HepG2 (cell line): ENCODE data around the gene SLCO4A1. TPM values are rescaled to one million over a fixed set of nuclear protein-coding genes. Genes with fewer than 3 reads are reported as not detected.

Source experiments
- ARID2 ChIP-seq: sonication (generic); formaldehyde crosslinking; IDR thresholded peaks from 2 replicates; pipeline ENCODE4 v1.8.1; 2022; ENCODE audit warnings: mild to moderate bottlenecking, missing genetic modification reagents, borderline replicate concordance
- DNMT3B ChIP-seq: conservative IDR thresholded peaks from 2 replicates; pipeline ENCODE4 v1.6.1; 2016; ENCODE audit warnings: missing biosample characterization, control low read depth
- DZIP1 ChIP-seq: sonication (generic); formaldehyde crosslinking; IDR thresholded peaks from 2 replicates; pipeline ENCODE4 v1.5.0; 2020; ENCODE audit warnings: mild to moderate bottlenecking, missing genetic modification reagents
- GATAD1 ChIP-seq: IDR thresholded peaks from 2 replicates; pipeline ENCODE4 v1.6.1; 2016; ENCODE audit warnings: missing genetic modification reagents, missing compliant biosample characterization
- GTF2F1 ChIP-seq: fragments of 150-350 bp; IDR thresholded peaks from 2 replicates; pipeline ENCODE4 v1.6.1; 2014; ENCODE audit warnings: low read length
- THAP8 ChIP-seq: sonication (generic); formaldehyde crosslinking; IDR thresholded peaks from 2 replicates; pipeline ENCODE4 v1.5.1; 2020; ENCODE audit warnings: missing genetic modification reagents, mild to moderate bottlenecking, borderline replicate concordance
- UBTF ChIP-seq: sonication (generic); formaldehyde crosslinking; IDR thresholded peaks from 2 replicates; pipeline ENCODE4 v1.4.0; 2020; ENCODE audit warnings: mild to moderate bottlenecking, missing genetic modification reagents
- ZBTB20 ChIP-seq: sonication (generic); formaldehyde crosslinking; IDR thresholded peaks from 2 replicates; pipeline ENCODE4 v1.8.1; 2023; ENCODE audit warnings: missing genetic modification reagents, low read depth, mild to moderate bottlenecking, borderline replicate concordance
- ZBTB40 ChIP-seq, 2 experiments: fragments of 450-650 bp in 1 of 2; sonication (generic) in 1 of 2; formaldehyde crosslinking in 1 of 2; IDR thresholded peaks; 2 replicates each; pipeline versions ENCODE4 v1.6.1 to v1.8.0; 2016 to 2022; ENCODE audit warnings: antibody characterized with exemption in 1 of 2, mild to moderate bottlenecking in 1 of 2, missing genetic modification reagents in 1 of 2
- ZNF44 ChIP-seq: sonication (generic); formaldehyde crosslinking; IDR thresholded peaks from 2 replicates; pipeline ENCODE4 v1.5.1; 2020; ENCODE audit warnings: mild to moderate bottlenecking, missing genetic modification reagents
- ZNF510 ChIP-seq: sonication (generic); formaldehyde crosslinking; IDR thresholded peaks from 2 replicates; pipeline ENCODE4 v1.4.0; 2020; ENCODE audit warnings: low read depth, mild to moderate bottlenecking, missing genetic modification reagents
- ZNF879 ChIP-seq: sonication (generic); formaldehyde crosslinking; IDR thresholded peaks from 2 replicates; pipeline ENCODE4 v1.8.1; 2023; ENCODE audit warnings: missing genetic modification reagents
- polyA plus RNA-seq, 8 experiments: library from polyadenylated mRNA; depleted of rRNA in 3 of 8; stranded (reverse) in 7 of 8; unstranded in 1 of 8; fragments of >200 nt; fragmentation: Illumina TruSeq in 4 of 8; extraction: Trizol in 4 of 8; gene quantifications; 2 replicates each; pipeline versions ENCODE4 v1.2.1 to v1.2.3, GENCODE V29; 2011 to 2016; ENCODE audit warnings: low read depth in 4 of 8, missing spikeins in 1 of 8, mixed read lengths in 1 of 8; ENCODE audit not compliant: insufficient read depth in 1 of 8
- total RNA-seq, 5 experiments: library from RNA; depleted of rRNA; stranded (reverse); fragments of >200 nt; fragmentation: Illumina TruSeq; extraction: Trizol; gene quantifications; 2 replicates each; pipeline ENCODE4 v1.2.3, GENCODE V29; 2016; ENCODE audit warnings: low read depth in 1 of 5

SLCO4A1 gene
- total and polyA plus RNA-seq, 2 of the 13 experiments (the other 11 are each of a cell fraction or from before 2014, with no cell fraction given), result 55.5 to 112 TPM

DNA sequence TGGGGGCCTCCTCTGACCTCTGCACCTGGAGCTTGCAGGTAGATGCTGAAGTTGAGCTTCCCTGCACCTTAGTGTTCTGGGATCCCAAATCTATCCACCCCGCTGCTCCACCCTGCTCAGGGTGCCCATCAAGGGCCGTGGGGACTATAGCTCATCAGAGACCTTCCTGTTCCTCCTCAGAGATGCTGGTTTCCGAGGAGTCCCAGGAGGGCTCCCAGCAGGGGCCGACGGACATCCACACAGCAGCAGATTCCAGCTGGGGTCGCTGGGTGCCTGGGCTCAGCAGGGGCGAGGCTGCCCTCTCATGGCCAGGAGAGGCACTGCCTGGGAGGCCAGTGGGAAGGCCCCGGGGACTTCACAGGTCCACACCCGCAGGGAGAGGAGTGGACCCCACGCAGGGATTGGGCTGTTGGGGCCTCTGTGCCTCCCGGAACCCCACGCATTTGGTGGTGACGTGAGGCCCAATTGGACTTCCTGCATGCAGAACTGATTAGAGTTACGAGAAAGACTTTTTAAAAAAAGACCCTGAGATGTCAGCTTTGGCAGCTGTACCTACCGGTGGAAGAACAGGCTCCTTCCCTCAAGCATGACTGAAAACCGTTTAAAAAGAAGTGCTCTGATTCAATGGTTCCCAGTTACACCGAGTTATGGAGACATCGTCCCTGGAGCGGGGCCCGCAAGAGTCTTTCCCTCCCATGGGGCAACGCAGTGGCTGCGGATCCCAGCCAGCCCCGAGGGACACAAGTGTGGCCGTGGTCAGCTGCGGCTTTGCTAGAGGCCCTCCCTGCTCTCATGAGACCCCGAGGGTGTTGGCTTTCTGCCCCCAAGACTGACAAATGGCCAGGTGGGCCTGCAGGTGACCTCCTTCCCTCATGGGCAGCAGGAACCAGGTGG is 25.3 kb upstream of the SLCO4A1 start (continued):
- peak; percentile 78 for TF ChIP-seq DZIP1 (CRISPR knock-in tag)
- TF ChIP-seq ARID2 (CRISPR knock-in tag), result no peak
- no peak for TF ChIP-seq ZNF879 (CRISPR knock-in tag)
- TF ChIP-seq ZBTB40 (IDR thresholded peaks at IDR 0.05), result no peak
- TF ChIP-seq ZBTB40 (CRISPR knock-in tag; IDR thresholded peaks at IDR 0.05), result 0 out of 2 replicates have a peak, but pooled peaks have one; percentile 10
- TF ChIP-seq ZNF44 (CRISPR knock-in tag), result no peak
- TF ChIP-seq ZNF510 (CRISPR knock-in tag), result no peak
- TF ChIP-seq DNMT3B (CRISPR knock-in tag), result no peak
- no peak for TF ChIP-seq THAP8 (CRISPR knock-in tag)
- 0 out of 2 replicates have a peak, but pooled peaks have one; percentile 22 for TF ChIP-seq UBTF
- no peak for TF ChIP-seq ZBTB20 (CRISPR knock-in tag)
- TF ChIP-seq GTF2F1, result no peak
- TF ChIP-seq GATAD1, result peak; percentile 45; the same call in 1 of the 2 replicates
